ENCODE data around the gene RDH13.
"Not testable (repeated sequence)": the region's sequence is repeated elsewhere in the genome, so short reads cannot be mapped to it uniquely, and the experiment has no call there.

RDH13 gene

GRCh38 chr19:55018633-55019032 is 44.3 kb downstream of the RDH13 start:
- no peak for DNase-seq (ENCODE audit: low read depth)
- no peak overlapping the region for H3K4me3 ChIP-seq (ENCODE audit: control insufficient read depth, low read depth, low read length)
- TF ChIP-seq CTCF (conservative IDR thresholded peaks at IDR 0.05; ENCODE audit: control insufficient read depth, insufficient read depth, low read depth, low read length), result no peak

- no peak overlapping the region for H3K4me3 ChIP-seq (ENCODE audit: control insufficient read depth, low read depth, low read length)
- TF ChIP-seq CTCF (conservative IDR thresholded peaks at IDR 0.05; ENCODE audit: control insufficient read depth, insufficient read depth, low read depth, low read length), result no peak
- no peak for DNase-seq (ENCODE audit: low read depth)
Measured at GRCh38 chr19:55018216-55018615, 44.7 kb downstream of the RDH13 start.

- no peak overlapping the region for H3K4me3 ChIP-seq (ENCODE audit: control insufficient read depth, low read depth, low read length)
- no peak for DNase-seq (ENCODE audit: low read depth)
- no peak for TF ChIP-seq CTCF (conservative IDR thresholded peaks at IDR 0.05; ENCODE audit: control insufficient read depth, insufficient read depth, low read depth, low read length)
Measured at GRCh38 chr19:55016017-55016416, 46.9 kb downstream of the RDH13 start.

- no peak overlapping the region for H3K4me3 ChIP-seq (ENCODE audit: control insufficient read depth, low read depth, low read length)
- no peak for DNase-seq (ENCODE audit: low read depth)
- TF ChIP-seq CTCF (conservative IDR thresholded peaks at IDR 0.05; ENCODE audit: control insufficient read depth, insufficient read depth, low read depth, low read length), result no peak
Measured at GRCh38 chr19:55015126-55015525, 47.8 kb downstream of the RDH13 start.

GRCh38 chr19:55014714-55015113 is 48.2 kb downstream of the RDH13 start:
- no peak for DNase-seq (ENCODE audit: low read depth)
- no peak for TF ChIP-seq CTCF (conservative IDR thresholded peaks at IDR 0.05; ENCODE audit: control insufficient read depth, insufficient read depth, low read depth, low read length)
- no peak overlapping the region for H3K4me3 ChIP-seq (ENCODE audit: control insufficient read depth, low read depth, low read length)

- H3K4me3 ChIP-seq (ENCODE audit: control insufficient read depth, low read depth, low read length), result no peak overlapping the region
- DNase-seq (ENCODE audit: low read depth), result no peak
- no peak for TF ChIP-seq CTCF (conservative IDR thresholded peaks at IDR 0.05; ENCODE audit: control insufficient read depth, insufficient read depth, low read depth, low read length)
Measured at GRCh38 chr19:55013596-55013995, 49.4 kb downstream of the RDH13 start.

- H3K4me3 ChIP-seq (ENCODE audit: control insufficient read depth, low read depth, low read length), result no peak overlapping the region
- TF ChIP-seq CTCF (conservative IDR thresholded peaks at IDR 0.05; ENCODE audit: control insufficient read depth, insufficient read depth, low read depth, low read length), result no peak
- no peak for DNase-seq (ENCODE audit: low read depth)
Measured at GRCh38 chr19:55012306-55012705, 50.6 kb downstream of the RDH13 start.

- not testable (repeated sequence) for H3K4me3 ChIP-seq (ENCODE audit: control insufficient read depth, low read depth, low read length); DNase-seq (ENCODE audit: low read depth)
Measured at GRCh38 chr19:55010561-55010960, 52.4 kb downstream of the RDH13 start.

GRCh38 chr19:55008781-55009180 is 54.2 kb downstream of the RDH13 start:
- not testable (repeated sequence) for H3K4me3 ChIP-seq (ENCODE audit: control insufficient read depth, low read depth, low read length)

GRCh38 chr19:55008189-55008588 is 54.8 kb downstream of the RDH13 start:
- H3K4me3 ChIP-seq (ENCODE audit: control insufficient read depth, low read depth, low read length); DNase-seq (ENCODE audit: low read depth): not testable (repeated sequence)

More at GRCh38 chr19:55008781-55009180, 54.2 kb downstream of the RDH13 start:
- DNase-seq (ENCODE audit: low read depth), result not testable (repeated sequence)
